GM18517 (cell line): Measurements from ENCODE around the gene NUDCD3.

Source experiments
- ATAC-seq: cut with Tn5 transposase; IDR thresholded peaks from one replicate; pipeline ENCODE4 v1.9.1; 2021; ENCODE audit warnings: mild to moderate bottlenecking, moderate library complexity; ENCODE audit not compliant: unreplicated experiment

The NUDCD3 gene

DNA sequence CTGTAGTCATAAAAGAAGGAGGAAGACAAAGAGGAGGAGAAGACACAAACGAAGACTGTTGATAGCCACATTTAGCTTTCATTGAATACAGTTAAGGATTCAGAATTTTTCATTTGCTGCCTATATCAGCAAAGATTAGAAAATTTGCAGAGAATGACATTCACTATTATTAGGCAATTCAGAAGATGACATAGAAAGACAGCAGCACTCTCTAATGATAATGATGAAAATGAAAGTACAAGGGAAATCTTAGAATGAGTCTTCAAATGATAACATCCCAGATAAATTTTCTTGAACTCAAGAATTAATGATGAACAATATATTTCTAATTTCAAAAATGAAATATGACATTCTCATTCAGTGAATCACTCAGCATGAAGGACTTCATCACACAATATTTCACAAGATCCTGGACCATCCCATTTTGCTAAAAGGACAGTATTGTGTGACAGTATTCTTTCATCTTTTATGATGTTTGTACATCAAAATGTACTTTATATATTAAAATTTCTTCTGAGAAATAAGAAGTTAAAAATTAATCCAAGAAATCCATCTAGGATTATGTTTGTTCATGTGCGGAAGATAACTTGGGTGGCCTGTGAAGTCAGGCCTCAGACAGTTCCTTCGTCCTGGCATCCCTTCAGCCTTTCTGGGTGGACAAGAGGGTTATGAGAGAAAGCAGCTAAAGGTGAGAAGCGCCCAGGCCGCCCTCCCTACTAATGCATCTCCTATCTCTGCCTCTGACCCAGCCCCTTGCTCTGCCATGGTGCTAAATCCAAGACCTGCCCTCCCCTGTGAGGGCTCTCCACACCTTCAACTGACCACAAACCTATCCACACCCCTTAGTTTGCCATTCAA lies 117.7 kb downstream of the NUDCD3 start:
- ATAC-seq = no peak

DNA sequence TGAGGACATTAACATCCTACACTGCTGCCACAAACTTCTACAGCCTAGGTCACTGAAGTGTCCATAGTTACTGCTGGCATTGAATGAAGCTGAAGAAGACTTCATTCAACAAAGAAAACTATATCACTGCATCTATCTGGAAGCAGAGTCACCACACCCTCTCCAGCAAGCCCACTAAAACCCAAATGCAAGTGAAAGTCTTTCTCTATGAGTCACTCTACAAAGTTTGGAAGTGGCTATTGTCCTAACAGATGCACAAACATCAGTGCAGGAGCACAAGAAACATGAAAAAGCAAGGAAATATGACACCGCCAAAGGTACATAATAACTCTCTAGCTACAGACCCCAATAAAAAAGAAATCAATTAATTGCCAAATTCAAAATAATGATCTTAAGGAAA lies 121.6 kb downstream of the NUDCD3 start:
- no peak for ATAC-seq

DNA sequence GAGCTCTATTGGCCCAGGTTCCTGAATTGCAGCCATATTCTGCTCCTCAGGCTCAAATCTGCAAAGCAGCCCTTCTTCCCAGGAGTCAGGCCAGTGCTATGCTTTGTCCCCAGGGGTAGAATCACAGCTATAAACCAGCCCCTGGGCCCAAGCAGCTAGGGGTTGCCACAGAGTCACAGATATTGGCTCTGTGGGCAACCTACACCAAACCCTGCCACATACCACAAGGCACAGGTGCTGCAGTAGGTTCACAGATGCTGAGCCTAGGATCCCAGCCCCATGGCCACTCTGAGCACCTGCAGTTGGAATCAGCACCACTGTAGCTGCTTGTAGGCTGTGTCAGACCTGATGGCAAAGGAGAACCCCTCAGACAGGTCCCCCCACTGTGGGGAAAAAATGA lies 122.0 kb downstream of the NUDCD3 start:
- ATAC-seq = no peak

DNA sequence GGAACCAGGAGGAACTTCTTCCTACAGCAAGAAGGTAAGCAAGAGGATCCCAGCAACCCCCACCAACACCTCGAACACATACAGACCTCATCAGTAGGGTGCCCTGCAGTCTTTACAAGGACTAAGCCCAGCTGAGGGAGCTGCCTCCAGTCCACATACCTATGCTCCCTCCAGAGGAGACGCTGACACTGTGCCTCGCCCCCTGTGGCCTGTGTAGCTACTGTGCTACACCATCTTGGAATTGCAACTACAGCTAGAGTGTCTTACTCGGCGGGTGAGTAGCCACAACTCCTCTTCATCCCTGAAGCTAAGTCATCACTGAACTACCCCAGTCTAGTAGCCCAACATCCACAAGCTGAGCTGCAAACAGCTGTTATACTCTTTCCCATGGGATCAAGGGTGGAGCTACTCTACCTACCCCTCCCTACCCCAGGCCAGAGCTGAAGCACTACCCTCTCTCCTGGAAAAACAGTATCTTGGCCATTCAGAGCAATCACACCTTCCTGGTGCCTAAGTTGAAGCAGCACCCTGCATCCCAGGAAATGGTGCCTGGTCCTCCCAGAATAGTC lies 122.9 kb downstream of the NUDCD3 start:
- ATAC-seq = no peak

DNA sequence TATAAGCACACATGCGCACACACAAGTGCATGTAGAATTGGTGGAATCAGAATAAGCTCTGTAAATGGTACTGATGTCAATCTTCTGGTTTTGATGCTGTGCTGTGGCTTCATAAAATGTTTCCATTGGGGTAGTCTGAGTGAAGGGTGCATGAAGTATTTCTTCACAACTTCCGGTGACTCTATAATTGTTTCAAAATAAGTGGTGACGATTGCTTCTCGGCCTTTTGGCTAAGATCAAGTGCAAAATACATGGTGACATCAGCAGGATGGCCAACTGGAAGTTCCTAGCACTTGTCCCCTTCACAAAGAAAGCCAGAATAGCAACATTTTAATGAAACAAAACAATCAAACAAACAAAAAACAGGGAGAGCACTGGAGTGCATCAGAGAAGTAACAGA lies 123.5 kb downstream of the NUDCD3 start:
- no peak for ATAC-seq

DNA sequence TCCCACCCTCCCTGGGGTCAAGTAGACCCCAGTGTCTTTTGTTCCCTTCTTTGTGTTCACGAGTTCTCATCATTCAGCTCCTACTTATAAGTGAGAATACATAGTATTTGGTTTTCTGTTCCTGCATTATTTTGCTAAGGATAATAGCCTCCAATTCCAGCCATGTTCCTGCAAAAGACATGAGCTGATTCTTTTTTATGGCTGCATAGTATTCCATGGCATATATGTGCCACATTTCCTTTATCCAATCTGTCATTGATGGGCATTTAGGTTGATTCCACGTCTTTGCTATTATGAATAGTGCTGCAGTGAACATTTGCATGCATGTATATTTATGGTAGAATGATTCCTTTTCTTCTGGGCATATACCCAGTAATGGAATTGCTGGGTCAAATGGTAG lies 136.8 kb downstream of the NUDCD3 start:
- ATAC-seq = no peak

DNA sequence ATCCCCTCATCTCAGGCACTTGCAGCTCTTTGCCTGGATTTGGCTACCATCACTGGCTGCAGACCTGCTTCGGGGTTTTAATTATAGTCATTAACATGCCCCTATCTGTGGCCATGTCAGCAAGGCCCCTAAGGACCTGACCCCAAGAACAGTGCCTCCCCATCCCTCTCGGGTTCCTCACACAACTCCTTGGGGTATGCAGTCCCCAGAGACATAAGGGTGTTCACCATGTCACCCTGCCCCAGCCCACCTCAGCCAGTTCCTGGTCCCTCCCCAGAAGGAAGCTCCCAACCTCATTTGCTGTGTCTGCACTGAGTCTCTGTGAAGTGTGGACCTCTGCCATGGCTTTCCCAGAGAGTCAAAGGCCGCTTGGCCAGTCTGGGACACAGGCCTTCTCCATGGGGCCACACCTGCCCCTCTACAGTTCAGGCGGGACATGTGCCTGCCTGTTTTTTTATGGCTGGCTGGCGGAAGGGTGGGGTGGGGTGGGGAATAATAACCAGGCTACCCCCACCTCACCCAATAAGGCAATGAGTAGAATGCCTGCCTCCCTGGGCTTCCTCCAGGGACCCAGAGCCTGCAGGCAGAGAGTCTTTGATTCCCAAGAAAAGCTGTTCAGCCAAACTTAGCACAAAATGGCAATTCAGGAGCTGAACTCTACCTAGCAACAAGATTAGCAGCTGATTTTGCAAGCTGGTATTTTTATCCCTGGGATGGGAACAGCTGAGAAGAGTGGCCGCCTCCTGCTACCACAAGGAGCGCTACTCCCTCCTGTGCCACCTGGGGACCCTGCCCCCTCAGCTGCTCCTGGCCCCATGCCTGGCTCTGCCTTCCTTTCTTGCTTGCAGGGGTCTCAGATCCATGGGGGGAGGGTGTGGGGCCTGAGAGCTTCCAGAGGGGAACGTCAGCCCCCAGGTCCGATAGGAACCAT lies 141.3 kb downstream of the NUDCD3 start:
- no peak for ATAC-seq

DNA sequence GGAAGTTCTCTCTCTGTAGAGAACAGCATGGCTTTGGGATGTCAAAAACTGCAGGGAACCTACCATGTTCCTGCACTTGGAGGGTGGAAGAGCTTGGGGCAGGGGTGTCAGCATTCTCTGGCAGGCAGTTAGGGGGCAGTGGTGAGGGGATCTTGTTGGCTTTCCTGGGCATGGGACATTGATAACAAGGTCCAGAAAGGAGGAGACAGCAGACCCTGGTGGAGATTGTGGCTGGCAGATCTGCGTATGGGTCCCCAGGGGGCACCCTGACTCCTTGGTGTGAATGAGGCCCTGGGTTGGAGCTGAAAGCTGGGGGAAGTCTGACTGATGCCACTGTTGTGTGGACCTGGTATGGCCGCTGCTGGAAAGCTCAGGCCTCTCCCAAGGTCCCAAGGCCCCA lies 142.2 kb downstream of the NUDCD3 start:
- no peak for ATAC-seq

DNA sequence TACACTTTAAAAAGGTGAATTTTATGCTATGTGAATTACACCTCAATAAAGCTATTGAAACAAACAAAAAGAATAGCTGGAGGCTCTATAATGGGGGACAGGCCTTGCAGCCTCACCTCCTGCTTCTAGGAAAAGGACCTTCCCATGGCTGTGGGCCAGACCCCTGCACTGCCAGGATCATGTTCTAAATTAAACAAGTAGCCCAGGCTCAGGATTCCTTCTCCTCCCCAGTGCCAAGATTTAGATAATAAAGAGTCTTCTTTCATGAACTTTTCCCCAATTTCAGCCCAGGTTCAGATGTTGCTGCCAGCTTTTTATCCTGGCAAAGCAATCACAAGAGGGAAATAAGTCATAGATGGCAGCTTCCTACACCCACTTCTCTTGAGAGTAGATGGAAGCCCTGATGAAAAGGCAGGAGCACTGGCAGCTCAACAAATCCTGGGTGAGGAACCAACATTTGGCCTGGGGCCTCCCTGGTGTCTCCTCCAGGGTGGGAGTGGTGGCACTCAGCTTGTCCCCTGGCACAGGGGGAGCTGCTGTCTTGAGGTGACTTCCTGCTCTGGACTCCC lies 142.8 kb downstream of the NUDCD3 start:
- no peak for ATAC-seq

DNA sequence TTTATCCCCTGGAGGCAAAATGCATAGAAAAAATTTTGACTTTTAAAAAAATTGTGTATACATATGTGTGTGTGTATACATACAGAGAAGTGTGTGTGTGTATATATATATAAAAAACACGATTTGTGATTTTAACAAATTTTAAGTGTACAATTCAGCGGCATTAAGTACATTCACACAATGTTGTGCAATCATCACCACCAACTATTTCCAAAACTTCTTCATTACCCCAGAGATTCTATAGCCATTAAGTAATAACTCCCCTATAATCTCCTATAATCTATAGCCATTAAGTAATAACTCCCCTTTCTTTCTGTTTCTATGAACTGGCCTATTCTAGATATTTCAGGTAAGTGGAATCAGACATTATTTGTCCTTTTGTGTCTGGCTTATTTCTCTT lies 144.4 kb downstream of the NUDCD3 start:
- no peak for ATAC-seq

DNA sequence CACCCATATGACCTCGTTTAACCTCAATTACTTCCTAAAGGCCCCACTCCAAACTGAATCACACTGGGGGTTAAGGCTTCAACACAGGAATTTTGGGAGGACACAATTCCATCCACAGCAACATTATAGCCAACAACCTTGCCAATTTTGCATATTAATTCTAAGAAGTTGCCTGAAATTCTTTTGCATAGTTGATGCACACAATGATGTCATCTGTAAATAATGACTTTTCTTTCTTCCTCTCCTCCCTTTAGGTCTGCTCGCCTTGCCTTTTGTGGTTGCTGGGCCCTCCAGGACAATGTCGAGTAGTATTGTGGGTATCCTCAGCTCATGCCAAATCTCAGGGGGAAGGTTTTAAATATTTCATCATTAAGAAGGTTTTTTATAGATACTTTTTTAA lies 149.1 kb downstream of the NUDCD3 start:
- no peak for ATAC-seq

DNA sequence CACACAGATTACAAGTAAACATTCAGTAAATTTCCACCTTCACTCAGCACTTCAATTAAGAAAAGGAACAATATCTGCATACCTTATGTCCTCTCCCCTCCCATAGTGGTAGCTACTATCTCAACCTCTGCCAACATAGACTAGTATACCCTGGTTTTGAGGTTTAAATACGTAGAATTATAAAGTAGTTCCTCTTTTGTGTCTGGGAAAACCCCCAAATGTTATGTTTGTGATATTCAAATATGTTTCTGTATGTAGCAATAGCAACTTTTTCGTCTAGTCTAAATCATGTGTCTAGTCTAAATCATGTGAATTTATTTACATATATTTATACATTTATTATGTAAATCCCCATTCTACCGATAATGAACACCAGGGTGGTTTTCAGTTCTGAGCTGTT lies 151.9 kb downstream of the NUDCD3 start:
- no peak for ATAC-seq

DNA sequence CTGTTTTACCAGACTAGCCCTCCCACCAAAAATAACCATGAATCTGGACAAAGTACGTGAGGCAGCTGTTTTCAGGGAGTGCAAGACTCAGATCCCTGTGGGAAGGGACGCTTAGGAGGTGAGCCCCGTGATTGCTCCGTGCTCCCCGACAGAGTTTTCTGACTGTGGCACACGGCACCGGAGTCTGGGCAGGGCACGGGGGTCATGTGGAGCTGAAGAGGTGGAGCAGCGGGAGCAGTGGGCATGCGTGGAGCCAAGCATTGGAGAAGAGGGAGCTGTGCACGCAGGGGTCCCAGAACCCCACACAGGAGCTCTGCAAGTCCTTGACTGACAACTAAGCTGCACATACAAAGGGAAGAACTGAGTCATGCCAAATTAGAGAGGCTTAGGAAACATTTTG lies 154.0 kb downstream of the NUDCD3 start:
- ATAC-seq = no peak

DNA sequence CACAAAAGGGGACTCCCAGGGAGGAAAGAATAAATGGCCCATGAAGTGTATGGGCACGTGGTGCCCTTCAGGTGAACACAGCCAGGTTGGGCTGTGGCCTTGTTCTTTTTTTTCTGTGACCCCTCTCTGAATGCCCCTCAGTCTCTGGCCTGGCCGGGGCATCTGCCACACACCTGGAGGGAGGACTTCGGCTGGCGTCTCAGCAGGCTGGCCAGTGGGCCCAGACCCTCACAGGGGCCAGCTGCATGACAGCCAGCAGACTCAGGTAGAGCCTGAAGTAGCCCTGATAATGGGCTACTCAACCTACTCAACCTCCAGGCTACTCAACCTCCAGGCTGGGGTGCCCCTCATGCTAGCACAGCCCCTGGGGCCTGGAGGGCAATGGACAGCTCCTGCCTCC lies 155.3 kb downstream of the NUDCD3 start:
- ATAC-seq = no peak

DNA sequence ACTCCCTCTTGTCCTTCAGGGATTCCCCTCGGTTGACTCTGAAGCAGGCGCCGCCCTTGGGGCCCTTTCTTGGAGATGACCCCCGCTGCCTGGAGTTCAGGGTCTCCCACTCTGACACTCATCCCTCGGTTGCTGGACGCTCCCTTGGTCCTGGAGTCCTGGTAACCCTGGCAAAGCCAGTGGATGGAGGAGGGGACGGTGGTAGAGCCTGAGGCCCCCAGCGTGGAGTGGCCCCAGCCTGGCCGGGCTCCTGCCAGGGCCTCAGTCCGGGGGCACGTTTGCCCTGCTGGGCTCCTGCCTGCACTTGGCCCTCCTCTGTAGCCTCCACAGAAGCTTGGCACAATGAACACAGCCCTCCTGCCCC lies 155.7 kb downstream of the NUDCD3 start:
- no peak for ATAC-seq

DNA sequence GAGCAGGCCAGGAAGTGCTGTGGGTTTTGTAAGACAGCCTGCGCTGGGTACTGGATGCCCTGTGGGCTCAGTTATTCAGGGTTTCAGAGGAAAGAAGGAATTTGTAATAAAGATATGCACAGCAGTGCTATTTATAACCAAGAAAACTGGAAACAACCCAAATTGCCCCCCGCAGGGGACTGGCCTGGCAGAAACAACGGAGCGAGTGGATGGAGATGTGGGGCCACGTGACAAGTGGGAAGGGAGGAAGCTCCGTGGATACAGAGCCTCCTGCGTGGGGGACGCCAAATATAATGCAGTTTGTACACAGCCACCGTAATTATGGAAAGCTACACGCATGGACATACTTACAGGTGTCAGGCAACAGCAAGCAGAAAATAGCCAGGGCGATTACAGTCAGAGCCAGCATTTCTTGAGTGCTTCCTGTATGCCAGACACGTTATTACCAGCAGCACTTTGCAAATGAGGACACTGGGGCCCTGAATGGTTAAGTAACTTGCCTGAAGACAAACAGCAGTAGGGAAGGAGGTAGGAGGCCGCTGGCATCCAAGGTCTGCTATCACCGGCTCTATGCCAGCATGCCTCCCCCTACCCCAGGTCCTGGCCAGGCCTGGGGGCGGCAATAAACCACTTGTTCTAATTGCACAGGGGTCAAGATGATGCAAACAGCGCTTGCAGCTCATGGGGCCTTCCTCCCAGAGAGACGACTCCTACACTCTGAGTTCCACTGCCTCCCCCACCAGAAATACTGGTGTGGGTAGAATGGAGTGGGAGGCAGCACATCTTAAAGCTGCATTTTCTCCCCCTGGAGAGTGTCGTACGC lies 156.3 kb downstream of the NUDCD3 start:
- no peak for ATAC-seq

DNA sequence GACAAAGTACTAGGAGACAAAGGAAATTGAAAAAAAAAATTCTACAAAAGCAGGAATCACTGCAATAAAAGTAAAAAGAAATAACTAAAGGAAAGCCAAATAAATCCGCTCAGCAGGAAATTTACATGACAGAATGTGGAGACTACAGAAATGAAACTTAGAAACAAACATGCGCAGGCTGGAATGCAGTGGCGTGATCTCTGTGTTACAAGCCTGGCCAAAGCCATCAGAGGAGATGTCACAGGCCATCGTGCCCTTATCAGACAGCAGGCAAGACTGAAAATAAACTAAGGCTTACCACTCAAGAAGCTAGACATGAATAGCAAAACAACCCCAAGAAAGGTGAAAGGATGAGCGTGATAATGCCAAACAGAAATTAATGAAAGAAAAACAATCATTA lies 158.8 kb downstream of the NUDCD3 start:
- no peak for ATAC-seq

DNA sequence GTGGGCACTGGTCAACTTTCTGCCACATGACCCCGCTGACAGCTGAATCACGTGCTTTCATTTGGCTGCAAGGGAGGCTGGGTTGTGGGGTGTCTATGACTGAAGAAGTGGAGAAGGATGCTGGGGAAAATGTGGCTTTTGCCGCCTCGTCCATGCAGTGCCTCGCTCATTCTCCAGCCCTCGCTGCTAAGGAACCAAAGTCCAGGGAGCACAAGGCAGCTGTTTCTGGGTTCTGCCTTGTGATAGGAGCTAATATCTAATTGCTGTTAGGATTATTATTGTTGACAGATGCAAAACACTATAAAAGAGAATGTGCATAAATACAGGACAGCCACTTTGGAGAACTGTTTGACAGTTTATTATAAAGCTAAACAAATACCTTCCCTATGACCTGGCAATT lies 160.1 kb downstream of the NUDCD3 start:
- ATAC-seq = no peak

DNA sequence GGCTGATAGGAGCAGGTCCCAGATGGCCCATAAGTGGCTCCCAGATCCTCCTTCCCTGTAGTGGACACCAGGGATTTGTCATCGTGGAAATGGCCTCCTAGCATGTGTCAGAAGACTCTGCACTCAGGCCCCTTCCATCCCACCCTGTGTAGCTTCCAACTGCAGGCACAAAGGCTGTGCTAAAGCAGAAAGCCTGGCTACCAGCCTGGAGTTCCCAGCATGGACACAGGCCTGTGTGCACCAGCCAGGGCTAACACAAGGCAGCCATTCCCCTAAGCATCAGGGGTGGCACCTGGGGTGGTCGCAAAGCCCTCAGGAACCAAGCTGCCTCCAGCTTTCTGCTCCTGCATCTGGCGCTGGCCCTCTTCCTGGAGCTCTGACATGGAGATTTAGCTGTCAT lies 160.6 kb downstream of the NUDCD3 start:
- ATAC-seq = no peak
